SH-SY5Y (cell line): ENCODE results near the gene YIPF3.

Source experiments
- GATA2 ChIP-seq: IDR thresholded peaks from 2 replicates; pipeline ENCODE4 v1.6.1; 2011; ENCODE audit warnings: mild to moderate bottlenecking, low read depth, low read length
- GATA3 ChIP-seq: IDR thresholded peaks from 2 replicates; pipeline ENCODE4 v1.6.1; 2011; ENCODE audit warnings: low read depth, mild to moderate bottlenecking, low read length, moderate library complexity

DNA sequence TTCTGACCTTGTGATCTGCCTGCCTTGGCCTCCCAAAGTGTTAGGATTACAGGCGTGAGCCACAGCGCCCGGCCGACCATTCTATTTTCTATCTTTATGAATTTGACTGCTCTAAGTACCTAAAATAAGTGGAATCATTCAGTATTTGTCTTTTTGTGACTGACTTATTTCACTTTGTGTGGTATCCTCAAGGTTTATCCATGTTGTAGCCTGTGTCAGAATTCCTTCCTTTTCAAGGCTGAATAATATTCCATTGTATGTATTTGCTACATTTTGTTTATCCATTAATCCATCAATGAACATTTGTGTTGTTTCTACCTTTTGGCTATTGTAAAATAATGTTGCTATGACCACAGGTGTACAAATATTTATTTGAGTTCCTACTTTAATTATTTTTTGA lies 44.2 kb downstream of the YIPF3 start:
- no peak for TF ChIP-seq GATA2
- no peak for TF ChIP-seq GATA3
